AG09319 (cell line): Measurements from ENCODE around the gene PFKP.
"Not testable (repeated sequence)": the region's sequence is repeated elsewhere in the genome, so short reads cannot be mapped to it uniquely, and the experiment has no call there.

Source experiments
- DNase-seq: peaks from one replicate; pipeline ENCODE4 v3.0.0-alpha.2; 2010; ENCODE audit warnings: low read depth; ENCODE audit errors: extremely low read depth
- CTCF ChIP-seq: IDR thresholded peaks from 2 replicates; pipeline ENCODE4 v1.5.1; 2011; ENCODE audit warnings: low read depth, mild to moderate bottlenecking, inconsistent platforms, low read length, moderate library complexity

PFKP gene

GRCh38 chr10:3165196-3165595, 97.8 kb downstream of the PFKP start:
- DNase-seq: no peak
- TF ChIP-seq CTCF: no peak

- no peak for TF ChIP-seq CTCF
- DNase-seq: no peak
Measured at GRCh38 chr10:3166496-3167290, 99.3 kb downstream of the PFKP start.

DNA sequence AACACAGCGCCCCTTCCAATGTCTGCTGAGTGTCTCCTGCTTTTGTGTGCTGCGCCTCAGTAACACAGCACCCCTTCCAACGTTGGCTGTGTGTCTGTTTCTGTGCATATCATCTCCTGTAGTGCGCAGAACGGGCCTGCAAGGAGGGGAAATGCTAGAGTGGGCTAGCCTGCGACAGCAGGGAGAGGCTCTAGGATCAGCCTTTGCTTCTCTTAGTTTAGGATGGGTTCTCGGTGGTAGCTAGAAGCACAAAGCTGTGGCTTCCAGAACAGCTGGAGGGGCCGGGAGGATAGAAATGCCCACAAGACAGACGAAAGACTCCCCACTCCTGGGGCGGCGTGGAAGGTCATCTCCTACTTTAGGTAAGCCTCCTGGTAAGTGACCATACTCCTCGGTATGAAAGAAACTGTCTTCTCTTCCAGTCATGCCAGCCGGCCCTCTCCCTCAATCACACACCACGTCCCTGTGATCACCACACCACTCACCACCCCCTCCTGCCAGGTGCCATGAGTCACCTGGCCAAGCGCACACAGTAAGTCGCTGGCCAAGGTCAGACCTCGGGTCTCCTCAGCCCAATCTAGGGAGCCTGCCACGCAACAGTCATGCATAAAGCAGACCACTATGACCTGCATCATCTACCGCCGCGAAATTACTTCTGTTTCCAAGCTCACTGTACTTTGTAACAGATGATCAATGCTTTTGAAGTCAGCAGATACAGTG, 100.4 kb downstream of the PFKP start:
- DNase-seq: no peak

DNA sequence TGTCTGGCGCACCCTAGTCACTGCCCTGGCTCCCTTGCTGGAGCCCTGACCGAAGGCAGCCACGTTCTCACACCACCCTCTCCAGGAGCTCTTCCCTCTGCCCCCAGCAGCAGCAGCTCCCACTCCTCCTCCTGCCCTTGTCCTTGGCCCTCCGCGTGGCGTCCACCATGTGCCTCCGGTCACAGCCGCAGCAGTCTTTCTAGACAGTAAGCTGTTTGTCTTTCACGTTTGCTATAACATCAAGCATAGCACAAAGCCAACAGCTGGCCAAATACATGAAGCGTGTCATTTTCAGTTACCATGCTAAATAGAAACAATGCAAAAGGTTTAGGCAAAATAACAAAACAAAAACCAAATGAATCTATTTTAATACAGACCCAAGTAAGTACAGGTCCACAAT, 101.9 kb downstream of the PFKP start:
- no peak for DNase-seq
- no peak for TF ChIP-seq CTCF

More for the DNA sequence above, 100.4 kb downstream of the PFKP start:
- TF ChIP-seq CTCF: no peak

- no peak for DNase-seq
- no peak for TF ChIP-seq CTCF
Measured at GRCh38 chr10:3169673-3170072, 102.3 kb downstream of the PFKP start.

- not testable (repeated sequence) for DNase-seq
Measured at GRCh38 chr10:3171488-3171887, 104.1 kb downstream of the PFKP start.

- DNase-seq: peak; percentile 19
- no peak for TF ChIP-seq CTCF
Measured at GRCh38 chr10:3172081-3172445, 104.7 kb downstream of the PFKP start.
